Embryonic facial prominence (tissue), 1 donor: ENCODE data around the gene PPP2R2B.
"Not testable (repeated sequence)": the region's sequence is repeated elsewhere in the genome, so short reads cannot be mapped to it uniquely, and the experiment has no call there.

Experiments used
- DNase-seq: peaks from one replicate; pipeline ENCODE4 v3.0.0-alpha.2; 2016; ENCODE audit errors: extremely low spot score

The PPP2R2B gene

DNA sequence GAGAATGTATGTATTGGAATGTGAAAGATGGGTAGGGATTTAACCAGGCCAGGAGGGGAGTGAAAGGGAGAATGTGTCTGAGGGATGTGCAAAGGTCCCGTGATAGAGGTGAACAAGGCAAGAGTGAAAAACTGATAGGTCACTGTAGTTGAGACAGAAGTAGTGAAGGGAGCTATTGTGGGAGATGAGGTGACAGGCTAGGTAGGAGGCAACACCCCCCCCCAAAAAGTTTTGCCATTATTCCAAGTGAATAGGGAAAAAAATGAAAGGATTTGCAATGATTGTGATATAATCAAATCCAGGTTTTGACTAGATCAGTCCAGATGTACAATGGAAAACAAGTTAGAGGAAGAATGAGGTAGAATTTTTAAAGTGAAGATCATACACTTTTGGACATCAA lies 226.0 kb downstream of the PPP2R2B start:
- DNase-seq: no peak

DNA sequence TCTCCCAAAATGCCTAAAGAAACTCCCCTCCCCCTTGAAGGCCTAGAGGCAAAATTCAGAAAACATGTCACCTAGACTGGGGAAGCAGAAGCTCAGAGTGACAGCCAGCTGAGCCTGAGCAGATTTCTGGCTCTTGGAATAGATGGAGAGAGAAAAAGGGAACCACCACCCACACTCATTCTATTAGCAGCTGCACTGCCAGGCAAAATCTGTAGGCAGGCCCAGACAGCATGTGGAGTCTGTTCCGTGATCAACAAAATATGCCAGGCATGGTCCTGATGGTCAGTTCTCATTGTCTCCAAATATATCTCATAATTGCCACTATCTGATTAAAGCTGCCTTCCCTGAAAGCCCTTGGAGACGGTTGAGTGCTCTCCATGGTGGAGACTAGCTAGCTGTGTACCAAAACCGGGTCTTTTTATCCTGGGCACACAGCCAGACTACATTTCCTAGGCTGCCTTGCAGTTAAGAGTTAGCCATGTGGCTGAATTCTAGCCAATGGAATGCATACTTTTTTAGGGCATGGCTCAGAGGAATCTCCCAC lies 230.8 kb downstream of the PPP2R2B start:
- no peak for DNase-seq

DNA sequence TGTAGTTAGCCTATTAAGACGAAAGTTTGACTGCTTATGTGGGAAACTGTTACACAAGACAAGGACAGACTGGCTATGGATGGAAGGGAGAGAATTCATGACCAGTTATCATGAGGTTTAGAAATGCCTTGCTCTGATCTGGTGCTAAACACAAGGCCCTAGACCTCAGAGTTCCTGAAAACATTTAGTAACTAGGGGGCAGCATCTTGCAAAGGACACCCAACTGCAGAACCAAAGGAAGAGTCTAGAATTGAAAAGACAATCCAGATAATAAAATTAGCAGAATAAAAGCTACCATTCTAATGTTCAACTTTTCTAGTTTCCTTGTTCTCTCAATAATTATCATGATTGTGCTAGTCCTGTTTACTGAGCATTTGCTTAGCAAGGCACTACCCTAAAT lies 232.1 kb downstream of the PPP2R2B start:
- DNase-seq: no peak

DNA sequence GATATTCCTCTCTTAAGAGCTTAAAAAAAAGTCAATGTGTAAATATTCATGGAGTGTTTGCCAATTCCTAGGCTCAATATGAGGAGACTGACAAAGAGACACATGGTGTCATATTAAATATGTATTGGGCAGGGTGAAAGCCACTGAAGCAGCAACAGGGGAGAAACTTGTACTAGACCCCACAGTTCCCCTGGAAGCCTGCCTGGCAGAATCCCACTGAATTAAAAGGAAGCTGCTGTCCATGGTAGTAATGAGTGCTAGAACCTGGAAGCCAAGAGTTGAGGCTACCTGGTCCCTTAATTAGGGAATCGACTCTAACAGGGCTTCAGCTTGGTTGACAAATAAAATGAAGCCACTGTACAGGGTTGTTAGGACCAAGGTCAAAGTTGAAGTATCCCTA lies 233.2 kb downstream of the PPP2R2B start:
- no peak for DNase-seq

DNA sequence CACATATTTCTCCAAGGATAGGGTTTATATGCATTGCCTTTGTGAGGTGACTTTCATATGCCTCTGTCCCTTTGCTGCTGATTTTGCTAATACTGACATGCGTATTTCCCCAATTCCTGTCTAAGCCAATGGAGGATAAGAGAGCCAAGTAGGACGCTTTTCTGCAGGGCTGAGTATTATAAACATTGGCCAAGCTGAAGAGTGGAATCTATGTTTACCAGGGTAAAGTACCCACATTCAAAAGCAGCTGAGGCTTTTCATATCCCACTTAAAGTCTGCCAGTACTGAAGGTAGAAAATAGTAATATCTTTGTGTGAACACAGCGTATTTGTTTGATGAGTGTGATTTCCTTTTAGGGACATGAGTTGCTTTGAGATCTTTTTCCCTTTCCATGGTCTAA lies 233.7 kb downstream of the PPP2R2B start:
- DNase-seq: no peak

DNA sequence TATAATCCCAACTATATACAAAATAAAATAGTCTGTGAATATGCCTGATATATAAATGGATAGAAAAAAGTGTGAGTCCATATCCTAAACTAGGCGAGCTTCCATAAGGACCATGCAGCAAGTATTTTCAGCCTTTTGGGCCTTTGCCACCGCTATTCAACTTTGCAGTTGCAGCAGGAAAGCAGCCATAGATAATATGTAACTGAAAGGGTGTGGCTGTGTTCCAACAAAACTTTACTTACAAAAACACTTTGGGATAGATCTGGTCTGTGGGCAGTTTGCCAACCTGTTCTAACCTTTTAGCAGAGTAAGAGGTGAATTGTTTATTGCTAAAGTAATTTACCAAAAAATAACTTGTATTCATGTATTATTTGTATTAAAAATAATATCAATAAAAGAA lies 234.8 kb downstream of the PPP2R2B start:
- no peak for DNase-seq

DNA sequence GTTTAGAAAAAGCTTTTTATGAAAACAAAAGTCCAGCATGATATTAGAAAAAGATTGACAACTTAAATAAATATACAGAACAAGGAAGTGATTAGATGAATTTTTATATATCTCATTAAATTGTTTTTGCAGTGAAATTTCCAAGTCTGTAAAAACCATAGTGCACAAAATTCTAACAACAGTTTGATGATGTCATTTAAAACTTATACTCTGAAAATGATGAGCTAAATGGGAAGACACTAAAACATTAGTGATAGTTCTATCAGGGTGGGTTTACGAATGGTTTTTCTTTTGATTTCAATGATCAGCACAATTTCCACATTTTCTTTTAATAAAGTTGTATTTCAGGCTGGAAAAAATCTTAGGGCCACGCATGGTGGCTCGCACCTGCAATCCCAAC lies 236.1 kb downstream of the PPP2R2B start:
- DNase-seq: no peak

DNA sequence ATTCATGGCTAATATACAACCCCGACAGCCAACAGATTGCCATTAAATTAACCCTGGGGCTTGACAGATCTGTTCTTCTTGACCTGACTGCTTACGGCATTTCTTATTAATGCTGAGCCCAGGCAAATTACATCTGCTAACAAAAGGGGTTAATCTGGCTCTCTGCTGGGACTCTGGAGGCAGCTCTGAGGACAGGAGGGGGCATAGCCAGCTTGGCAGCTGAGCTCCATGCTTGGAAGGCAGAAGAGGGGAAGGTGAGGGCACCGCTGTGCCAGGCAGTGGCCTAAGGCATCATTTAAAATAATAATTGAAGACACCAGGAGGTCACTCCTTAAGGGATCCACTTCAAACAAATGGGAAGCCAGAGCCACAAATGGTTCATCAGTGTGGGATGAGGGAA lies 236.6 kb downstream of the PPP2R2B start:
- DNase-seq: no peak

DNA sequence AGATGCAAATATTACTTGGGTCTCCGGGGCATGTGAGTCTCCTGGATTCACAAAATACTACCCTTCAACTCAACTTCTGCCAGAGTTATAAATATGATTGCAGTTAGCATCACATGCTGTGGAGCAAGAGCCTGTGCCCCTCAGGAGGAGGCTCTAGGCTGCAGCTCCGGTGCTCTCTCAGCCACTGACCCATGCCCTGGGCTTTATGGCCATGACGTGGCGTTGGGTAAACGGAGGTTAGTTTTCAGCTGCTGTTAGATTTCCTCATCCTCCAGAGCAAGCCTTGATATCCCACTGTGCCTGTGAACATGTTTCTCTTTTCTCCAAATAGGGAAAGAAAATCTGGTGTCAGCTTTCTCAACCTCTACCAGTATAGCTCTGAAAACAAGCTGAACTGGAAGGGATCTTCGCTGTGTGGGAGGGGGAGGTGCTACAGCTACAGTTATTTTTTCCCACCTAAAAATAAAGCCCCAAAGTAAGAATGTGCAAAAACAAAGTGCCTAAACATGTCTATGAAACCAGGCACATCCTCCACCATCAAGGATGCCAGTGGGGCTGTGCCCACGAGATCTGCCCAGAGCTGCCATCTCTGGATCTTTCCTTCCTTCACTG lies 238.2 kb downstream of the PPP2R2B start:
- DNase-seq: no peak

DNA sequence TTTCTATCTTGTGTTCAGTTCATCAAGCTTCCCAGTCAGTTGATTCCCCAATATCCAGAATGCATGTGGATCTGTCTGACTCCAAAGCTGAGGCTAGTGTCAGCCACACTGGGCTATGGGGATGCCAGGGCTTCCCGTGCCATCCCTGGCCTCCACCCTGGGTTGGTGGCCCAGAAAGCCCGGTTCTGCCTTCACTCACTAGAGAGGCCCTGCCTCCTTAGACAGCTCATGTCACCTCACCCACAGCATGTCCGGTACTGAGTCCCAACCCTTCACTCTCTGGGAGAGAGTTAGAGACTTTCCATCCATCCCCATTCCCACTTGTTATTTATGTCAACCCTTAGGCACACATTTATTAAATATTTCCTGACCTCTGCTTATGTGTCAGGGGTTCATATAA lies 243.1 kb downstream of the PPP2R2B start:
- DNase-seq: no peak

DNA sequence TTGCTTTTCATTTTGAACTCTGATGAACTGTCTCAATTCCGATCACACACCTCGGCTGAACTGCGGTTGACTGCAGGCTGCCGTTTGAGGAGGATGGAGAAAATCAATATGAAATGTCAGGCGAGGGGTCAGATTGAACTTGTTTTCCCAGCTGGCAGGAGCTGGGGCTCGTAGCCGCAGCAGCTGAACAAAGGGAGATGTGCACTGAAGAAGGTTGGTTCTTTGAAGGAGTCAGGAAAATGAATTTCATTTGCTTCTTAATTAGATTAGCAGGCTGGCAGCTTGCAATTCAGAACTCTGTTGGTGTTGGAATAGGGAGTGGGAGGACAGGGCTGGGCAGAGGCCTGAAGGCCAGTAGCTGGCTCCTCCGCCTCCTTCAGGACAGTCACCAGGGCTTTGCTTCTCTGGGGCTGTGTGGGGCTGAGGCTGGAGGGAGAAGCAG lies 245.2 kb downstream of the PPP2R2B start:
- DNase-seq: no peak

DNA sequence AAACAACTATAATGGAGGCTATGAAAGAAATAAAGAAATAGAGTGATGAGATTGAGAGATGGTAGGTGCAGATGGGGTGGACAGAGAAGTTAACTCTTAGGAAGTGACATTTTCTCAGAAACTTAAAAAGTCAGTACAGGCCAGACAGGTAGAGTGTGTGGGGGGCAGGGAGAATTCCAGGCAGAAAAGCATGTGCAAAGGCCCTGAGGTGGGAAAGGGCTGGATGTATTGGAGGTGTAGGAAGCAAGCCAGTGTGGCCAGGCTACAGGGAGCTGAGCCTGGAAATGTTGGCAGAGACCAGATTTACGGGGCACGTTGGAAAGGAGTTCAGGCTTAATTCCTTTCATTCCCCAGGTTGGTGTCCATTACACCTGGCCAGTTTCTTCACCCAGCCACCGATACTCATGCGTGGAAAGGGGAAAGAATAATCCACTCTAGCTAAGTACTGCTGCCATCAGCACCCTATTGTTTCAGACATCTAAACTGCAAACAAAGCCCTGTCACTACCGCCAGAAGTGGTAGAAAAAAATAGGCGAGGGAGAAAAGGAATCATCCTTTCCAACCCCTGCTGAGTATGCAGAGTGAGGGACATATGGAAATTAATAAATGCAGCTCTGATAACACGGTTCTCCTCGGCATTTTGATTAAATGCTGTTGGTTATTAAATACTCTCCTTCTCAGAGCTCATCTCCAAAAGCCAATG lies 245.8 kb downstream of the PPP2R2B start:
- no peak for DNase-seq

DNA sequence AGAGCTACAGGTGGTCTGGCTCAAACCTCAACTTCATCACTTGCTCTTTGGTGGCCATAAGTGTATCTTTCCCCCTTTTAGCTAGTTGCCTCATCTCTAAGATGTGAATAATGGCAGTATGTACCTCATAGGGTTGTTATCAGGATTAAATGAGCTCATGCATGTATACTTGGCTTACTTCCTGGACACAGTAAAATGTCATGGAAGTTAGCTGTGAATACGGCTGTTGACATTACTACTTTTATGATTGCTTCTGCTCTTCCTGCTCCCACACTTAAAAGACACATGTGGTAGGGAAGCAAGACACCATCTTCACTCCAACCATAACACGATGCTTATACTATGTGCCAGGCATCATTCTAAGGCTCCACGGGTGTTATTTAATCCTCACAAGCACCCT lies 248.1 kb downstream of the PPP2R2B start:
- DNase-seq: no peak

DNA sequence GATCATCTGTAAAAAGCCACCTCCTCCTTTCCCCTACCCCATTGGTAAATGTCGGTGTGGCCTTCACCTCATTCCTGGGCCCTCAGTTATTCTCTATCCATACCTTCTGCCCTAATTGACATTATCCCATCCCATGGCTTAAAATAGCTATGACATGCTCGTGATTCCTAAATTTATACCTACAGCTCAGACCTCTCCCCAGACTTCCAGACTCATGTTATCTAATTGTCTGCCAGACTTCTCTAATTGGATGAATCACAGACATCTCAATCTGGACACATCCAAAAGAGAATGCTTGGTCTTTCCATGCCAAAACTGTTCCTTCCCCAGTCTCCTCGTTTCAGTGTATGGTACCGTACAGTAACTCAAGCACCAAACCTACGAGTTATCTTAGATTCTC lies 249.6 kb downstream of the PPP2R2B start:
- DNase-seq: no peak

DNA sequence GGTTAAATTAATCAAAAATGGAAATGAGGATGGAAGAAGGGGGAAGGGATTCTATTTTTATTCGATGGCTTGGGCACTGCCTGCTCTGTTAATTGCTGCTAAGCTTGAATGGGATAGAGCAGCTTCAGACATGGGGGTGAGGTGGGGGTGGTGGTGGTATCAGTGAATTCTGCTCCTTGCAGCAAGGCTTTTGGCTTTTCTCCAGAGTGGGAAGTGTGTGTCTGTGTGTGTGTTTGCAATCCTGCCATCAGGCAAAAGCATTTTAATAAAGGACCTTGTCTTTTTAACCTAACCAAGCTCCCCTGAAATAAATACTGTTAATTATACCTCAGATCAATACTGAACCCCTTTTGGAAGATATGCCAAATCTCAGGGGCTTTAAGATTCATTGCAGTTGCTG lies 251.6 kb downstream of the PPP2R2B start:
- no peak for DNase-seq

DNA sequence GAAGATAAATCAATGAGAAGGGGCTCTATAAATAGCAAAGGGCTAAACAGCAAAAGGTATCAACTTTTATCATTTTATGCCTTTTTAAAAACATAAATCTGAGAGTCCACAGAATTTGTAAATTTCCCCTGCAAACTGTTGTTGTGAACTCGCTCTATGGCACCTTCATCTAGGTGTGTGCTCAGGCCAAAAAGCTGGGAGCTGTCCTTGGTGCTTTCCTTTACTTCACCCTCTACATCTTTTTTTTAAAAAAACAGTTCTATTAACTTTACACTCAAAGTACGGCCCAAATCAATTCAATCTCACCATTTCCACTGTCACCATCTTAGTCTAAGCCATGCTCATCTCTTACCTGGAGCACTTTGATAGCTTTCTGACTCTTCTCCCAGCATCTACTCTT lies 254.4 kb downstream of the PPP2R2B start:
- DNase-seq: no peak

DNA sequence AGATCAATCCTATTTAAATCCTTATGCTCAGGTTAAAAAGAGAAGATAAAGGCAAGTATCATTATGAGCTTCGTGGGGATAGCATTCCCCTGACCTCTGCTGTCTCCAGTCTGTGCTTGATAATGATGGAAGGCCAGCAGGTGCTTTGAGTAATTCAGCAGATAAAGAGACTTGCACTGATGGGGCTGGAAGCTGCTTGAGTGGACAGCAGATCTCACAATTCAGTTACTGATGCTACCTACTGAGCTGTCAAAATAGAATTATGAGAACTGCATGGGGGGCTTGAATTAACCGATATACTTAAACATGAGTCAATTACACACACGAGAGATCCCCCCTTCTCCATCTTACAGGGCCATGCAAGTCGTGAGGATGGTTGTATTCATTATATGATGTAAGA lies 254.9 kb downstream of the PPP2R2B start:
- no peak for DNase-seq

DNA sequence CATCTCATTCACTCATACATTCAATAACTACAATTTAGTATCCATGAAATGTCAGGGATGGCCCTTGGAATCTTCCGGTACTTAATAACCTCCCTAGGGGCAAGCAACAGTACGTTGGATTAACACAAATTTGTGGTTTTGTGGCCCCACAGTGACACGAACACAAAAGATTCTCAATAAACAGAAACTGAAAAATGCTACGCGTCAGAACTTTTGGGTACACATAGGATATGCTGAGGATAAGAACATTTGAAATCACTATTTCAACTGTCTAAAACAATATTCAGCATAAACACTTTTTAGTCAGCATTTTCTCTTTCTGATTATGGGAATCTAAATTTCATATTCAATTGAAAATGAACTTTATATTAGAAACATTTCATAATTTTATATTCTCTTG lies 255.5 kb downstream of the PPP2R2B start:
- DNase-seq: no peak

DNA sequence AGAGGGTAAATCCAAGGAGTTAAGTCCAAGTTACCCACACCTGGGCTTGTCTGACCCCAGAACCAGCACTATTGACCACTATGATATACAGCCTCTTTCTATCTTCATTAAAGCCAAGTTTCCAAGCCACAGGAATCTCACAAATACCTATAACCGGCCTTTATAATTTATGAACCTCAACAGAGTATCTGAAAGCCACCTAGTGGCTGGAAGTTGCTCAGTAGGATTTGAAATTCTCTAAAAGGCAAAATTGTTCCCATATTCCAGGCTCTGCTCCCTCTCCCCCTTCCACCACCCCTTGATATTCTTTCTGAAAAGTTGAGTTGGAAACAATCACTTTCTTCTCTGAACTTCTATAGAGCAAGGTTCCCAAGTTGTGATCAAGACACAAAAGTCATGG lies 256.2 kb downstream of the PPP2R2B start:
- DNase-seq: no peak

DNA sequence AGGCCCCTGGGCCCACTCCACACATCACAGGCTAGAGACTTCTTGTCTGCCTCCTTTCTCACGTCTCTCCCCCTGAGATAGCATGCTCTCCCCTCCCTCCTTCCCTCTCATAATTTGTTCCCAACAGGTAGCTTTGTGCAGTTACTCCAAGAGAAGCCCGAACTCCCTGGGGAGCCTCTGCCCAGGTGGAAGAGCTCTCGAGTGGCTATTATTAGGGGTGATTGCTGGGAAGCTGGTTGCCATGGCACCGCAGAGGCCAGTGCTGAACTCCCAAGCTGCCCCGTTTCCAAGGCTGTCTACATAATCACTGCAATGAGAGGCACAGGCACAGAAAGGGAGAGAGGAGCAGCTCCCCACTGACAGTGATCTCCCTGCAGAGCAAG lies 257.9 kb downstream of the PPP2R2B start:
- DNase-seq: no peak

DNA sequence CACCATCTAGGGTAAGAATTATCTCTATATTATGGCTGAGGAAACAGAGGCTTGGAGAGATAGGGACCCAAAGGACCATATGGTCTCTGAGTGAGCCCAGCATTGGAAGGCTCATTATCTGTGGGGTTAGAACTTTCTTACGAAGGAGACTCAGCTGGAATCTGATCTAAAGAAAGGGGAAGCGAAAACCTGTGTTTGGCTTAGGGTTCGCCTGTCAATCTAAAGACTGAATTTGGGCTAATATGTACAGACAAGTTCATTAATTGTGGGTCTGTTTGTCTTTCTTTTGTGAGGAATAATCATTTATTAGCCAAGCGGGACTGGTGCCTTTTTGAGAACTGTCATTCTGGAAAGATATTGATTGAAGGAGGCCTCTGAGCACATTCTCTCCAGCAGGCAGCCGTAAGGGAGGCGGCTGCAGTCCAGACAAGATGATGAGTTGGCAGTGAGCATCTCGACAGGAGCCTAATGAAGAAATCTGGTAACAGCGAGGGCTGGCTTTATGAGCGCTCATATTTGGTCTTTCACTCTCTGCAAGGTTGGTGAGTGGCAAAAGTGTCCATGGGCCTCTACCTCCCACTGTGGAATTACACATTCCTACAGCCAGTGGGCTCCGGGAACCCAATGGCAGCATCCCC lies 258.4 kb downstream of the PPP2R2B start:
- DNase-seq: no peak

DNA sequence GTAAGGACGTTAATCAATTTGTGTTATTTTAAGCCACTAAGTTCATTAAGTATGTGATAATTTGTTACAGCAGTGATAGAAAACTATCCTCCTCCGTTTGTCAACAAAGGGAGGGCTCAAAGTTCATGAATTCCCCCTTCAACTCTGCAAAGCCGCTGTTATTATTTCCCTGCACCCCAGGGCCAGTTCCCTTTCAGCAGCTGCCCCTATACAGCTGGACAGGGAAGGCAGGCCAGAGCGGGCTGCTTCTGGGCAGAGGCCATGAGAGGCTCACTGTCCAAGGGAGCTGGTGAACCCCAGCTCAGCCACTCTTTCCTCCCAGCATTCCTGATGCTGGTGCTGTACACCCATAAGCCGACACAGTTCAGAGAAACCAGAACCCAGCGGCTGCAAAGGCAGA lies 260.1 kb downstream of the PPP2R2B start:
- DNase-seq: no peak

DNA sequence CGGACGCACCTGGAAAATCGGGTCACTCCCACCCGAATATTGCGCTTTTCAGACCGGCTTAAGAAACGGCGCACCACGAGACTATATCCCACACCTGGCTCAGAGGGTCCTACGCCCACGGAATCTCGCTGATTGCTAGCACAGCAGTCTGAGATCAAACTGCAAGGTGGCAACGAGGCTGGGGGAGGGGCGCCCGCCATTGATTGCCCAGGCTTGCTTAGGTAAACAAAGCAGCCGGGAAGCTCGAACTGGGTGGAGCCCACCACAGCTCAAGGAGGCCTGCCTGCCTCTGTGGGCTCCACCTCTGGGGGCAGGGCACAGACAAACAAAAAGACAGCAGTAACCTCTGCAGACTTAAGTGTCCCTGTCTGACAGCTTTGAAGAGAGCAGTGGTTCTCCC lies 268.8 kb downstream of the PPP2R2B start:
- not testable (repeated sequence) for DNase-seq
